Measurements from ENCODE around the gene SLF2.

DNA sequence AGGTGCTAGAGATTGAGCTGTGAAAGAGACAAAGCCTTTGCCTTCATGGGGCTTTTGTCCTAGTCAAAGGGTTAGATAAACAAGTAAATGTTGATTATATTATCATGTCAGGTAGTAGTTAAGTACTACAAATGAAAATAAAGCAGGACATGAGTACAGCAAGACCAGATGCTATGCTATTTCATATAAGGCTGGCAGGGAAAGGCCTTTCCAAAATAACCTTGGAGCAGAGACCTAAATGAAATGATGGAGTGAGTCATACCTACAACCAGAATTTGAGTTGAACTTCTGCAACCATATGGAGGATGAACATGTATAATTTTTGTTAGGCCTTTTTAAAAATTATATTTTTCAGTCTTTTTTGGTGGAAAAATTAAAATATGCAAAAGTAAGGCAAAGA, 33.0 kb downstream of the SLF2 start:
- no peak for TF ChIP-seq NRF1 (conservative IDR thresholded peaks at IDR 0.05 in 1 of 2, IDR thresholded peaks at IDR 0.05 in 1 of 2)
- TF ChIP-seq RNF2 (IDR thresholded peaks at IDR 0.05), result no peak
- no peak for TF ChIP-seq ZNF785 (CRISPR knock-in tag; IDR thresholded peaks at IDR 0.05)
- no peak for TF ChIP-seq TAF1 (IDR thresholded peaks at IDR 0.05; ENCODE audit: control insufficient read depth, extremely low read depth, insufficient read depth, low read length, severe bottlenecking)
- no peak for TF ChIP-seq ZBTB1 (CRISPR knock-in tag; IDR thresholded peaks at IDR 0.05; ENCODE audit: borderline replicate concordance, low read depth)
- no peak for TF ChIP-seq ZNF436 (CRISPR knock-in tag; IDR thresholded peaks at IDR 0.05)
- TF ChIP-seq, protein P1, sequence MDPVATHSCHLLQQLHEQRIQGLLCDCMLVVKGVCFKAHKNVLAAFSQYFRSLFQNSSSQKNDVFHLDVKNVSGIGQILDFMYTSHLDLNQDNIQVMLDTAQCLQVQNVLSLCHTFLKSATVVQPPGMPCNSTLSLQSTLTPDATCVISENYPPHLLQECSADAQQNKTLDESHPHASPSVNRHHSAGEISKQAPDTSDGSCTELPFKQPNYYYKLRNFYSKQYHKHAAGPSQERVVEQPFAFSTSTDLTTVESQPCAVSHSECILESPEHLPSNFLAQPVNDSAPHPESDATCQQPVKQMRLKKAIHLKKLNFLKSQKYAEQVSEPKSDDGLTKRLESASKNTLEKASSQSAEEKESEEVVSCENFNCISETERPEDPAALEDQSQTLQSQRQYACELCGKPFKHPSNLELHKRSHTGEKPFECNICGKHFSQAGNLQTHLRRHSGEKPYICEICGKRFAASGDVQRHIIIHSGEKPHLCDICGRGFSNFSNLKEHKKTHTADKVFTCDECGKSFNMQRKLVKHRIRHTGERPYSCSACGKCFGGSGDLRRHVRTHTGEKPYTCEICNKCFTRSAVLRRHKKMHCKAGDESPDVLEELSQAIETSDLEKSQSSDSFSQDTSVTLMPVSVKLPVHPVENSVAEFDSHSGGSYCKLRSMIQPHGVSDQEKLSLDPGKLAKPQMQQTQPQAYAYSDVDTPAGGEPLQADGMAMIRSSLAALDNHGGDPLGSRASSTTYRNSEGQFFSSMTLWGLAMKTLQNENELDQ (CRISPR knock-in tag; IDR thresholded peaks at IDR 0.05; ENCODE audit: borderline replicate concordance), result no peak
- TF ChIP-seq, protein P2, sequence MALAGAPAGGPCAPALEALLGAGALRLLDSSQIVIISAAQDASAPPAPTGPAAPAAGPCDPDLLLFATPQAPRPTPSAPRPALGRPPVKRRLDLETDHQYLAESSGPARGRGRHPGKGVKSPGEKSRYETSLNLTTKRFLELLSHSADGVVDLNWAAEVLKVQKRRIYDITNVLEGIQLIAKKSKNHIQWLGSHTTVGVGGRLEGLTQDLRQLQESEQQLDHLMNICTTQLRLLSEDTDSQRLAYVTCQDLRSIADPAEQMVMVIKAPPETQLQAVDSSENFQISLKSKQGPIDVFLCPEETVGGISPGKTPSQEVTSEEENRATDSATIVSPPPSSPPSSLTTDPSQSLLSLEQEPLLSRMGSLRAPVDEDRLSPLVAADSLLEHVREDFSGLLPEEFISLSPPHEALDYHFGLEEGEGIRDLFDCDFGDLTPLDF (CRISPR knock-in tag; IDR thresholded peaks at IDR 0.05), result no peak
- TF ChIP-seq, protein P3, sequence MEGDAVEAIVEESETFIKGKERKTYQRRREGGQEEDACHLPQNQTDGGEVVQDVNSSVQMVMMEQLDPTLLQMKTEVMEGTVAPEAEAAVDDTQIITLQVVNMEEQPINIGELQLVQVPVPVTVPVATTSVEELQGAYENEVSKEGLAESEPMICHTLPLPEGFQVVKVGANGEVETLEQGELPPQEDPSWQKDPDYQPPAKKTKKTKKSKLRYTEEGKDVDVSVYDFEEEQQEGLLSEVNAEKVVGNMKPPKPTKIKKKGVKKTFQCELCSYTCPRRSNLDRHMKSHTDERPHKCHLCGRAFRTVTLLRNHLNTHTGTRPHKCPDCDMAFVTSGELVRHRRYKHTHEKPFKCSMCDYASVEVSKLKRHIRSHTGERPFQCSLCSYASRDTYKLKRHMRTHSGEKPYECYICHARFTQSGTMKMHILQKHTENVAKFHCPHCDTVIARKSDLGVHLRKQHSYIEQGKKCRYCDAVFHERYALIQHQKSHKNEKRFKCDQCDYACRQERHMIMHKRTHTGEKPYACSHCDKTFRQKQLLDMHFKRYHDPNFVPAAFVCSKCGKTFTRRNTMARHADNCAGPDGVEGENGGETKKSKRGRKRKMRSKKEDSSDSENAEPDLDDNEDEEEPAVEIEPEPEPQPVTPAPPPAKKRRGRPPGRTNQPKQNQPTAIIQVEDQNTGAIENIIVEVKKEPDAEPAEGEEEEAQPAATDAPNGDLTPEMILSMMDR (IDR thresholded peaks at IDR 0.05 in 2 of 3, conservative IDR thresholded peaks at IDR 0.05 in 1 of 3; ENCODE audit: insufficient read depth in 2 of 3, low read depth in 1 of 3, low read length in 3 of 3), result no peak
